GM23338 (cell line): ENCODE measurements around the gene SLC34A3. TPM values are rescaled to one million over a fixed set of nuclear protein-coding genes. Genes with fewer than 3 reads are reported as not detected.

Experiments
- ATAC-seq: fragments of 200-7000 bp; cut with Tn5 transposase; 3 replicates; pipeline ENCODE4 v1.9.1; 2020
- DNase-seq: peaks from one replicate; pipeline ENCODE4 v3.0.0-alpha.2; 2015; ENCODE audit warnings: low spot score
- H2AFZ ChIP-seq: fragments of 200-600 bp; sonication (generic); 2 replicates; pipeline ENCODE4 v1.8.0; 2016; ENCODE audit warnings: antibody characterized with exemption, mild to moderate bottlenecking, moderate library complexity
- H3F3A ChIP-seq: fragments of 200-600 bp; sonication (generic); replicated peaks from 2 replicates; pipeline ENCODE4 v1.8.0; 2017; ENCODE audit warnings: antibody characterized with exemption, mixed run types, low read depth
- H3K27ac ChIP-seq: fragments of 200-600 bp; sonication (generic); 2 replicates; pipeline ENCODE4 v1.6.1; 2016; ENCODE audit warnings: low read depth
- H3K27me3 ChIP-seq: fragments of 200-600 bp; sonication (generic); 2 replicates; pipeline ENCODE4 v1.8.0; 2016; ENCODE audit warnings: mild to moderate bottlenecking, mixed run types, moderate library complexity; ENCODE audit not compliant: insufficient read depth
- H3K36me3 ChIP-seq: fragments of 200-600 bp; sonication (generic); 2 replicates; pipeline ENCODE4 v1.8.0; 2016; ENCODE audit warnings: mild to moderate bottlenecking; ENCODE audit not compliant: insufficient read depth
- H3K4me1 ChIP-seq: fragments of 200-600 bp; sonication (generic); 2 replicates; pipeline ENCODE4 v1.8.0; 2016; ENCODE audit warnings: mild to moderate bottlenecking, moderate library complexity; ENCODE audit not compliant: insufficient read depth
- H3K4me2 ChIP-seq: fragments of 200-600 bp; sonication (generic); 2 replicates; pipeline ENCODE4 v1.7.1; 2017; ENCODE audit warnings: mixed run types
- H3K4me3 ChIP-seq: fragments of 200-600 bp; sonication (generic); 2 replicates; pipeline ENCODE4 v1.6.1; 2016; ENCODE audit warnings: mixed run types
- H3K79me2 ChIP-seq: fragments of 200-600 bp; sonication (generic); replicated peaks from 2 replicates; pipeline ENCODE4 v1.8.0; 2017; ENCODE audit warnings: mild to moderate bottlenecking; ENCODE audit not compliant: insufficient read depth
- H3K9me2 ChIP-seq: fragments of 200-600 bp; sonication (generic); 2 replicates; pipeline ENCODE4 v1.8.0; 2017; ENCODE audit not compliant: insufficient read depth
- H4K20me1 ChIP-seq: fragments of 200-600 bp; sonication (generic); replicated peaks from 2 replicates; pipeline ENCODE4 v1.8.0; 2017; ENCODE audit warnings: mild to moderate bottlenecking; ENCODE audit not compliant: insufficient read depth
- H3K27ac Mint-ChIP-seq: 2 replicates; pipeline ENCODE4 v1.8.0; 2020; ENCODE audit warnings: inconsistent platforms, mild to moderate bottlenecking, moderate library complexity, mixed read lengths
- H3K27me3 Mint-ChIP-seq: 3 replicates; pipeline ENCODE4 v1.8.0; 2022; ENCODE audit warnings: low read depth, mild to moderate bottlenecking, moderate library complexity, mixed read lengths, inconsistent platforms; ENCODE audit not compliant: insufficient read depth, poor library complexity
- H3K36me3 Mint-ChIP-seq: 3 replicates; pipeline ENCODE4 v1.8.0; 2021; ENCODE audit warnings: low read depth, mild to moderate bottlenecking, inconsistent platforms, moderate library complexity, mixed read lengths
- H3K4me1 Mint-ChIP-seq: 3 replicates; pipeline ENCODE4 v1.8.0; 2020; ENCODE audit warnings: mild to moderate bottlenecking, inconsistent platforms, mixed read lengths
- H3K4me3 Mint-ChIP-seq: 3 replicates; pipeline ENCODE4 v1.8.0; 2021; ENCODE audit warnings: moderate library complexity, mild to moderate bottlenecking, inconsistent platforms, mixed read lengths
- H3K9me3 Mint-ChIP-seq: 3 replicates; pipeline ENCODE4 v1.8.0; 2020; ENCODE audit warnings: moderate library complexity, mild to moderate bottlenecking, inconsistent platforms, mixed read lengths
- CREB1 ChIP-seq: fragments of 250-450 bp; sonication (Bioruptor Pico); IDR thresholded peaks from 2 replicates; pipeline ENCODE4 v1.5.0; 2020; ENCODE audit warnings: low read depth, mild to moderate bottlenecking, moderate library complexity
- EZH2phosphoT487 ChIP-seq: fragments of 200-600 bp; sonication (generic); IDR thresholded peaks from one replicate; pipeline ENCODE4 v1.8.1; 2018; ENCODE audit warnings: antibody characterized with exemption; ENCODE audit not compliant: unreplicated experiment
- ZNF114 ChIP-seq: fragments of 250-450 bp; sonication (Bioruptor Pico); IDR thresholded peaks from 2 replicates; pipeline ENCODE4 v1.5.0; 2020; ENCODE audit warnings: mild to moderate bottlenecking, moderate library complexity
- polyA plus RNA-seq: library from polyadenylated mRNA; unstranded; fragments of >200 nt; fragmentation: Nextera tagmentation; extraction: Ambion mirVana; gene quantifications from 2 replicates; pipeline ENCODE4 v1.2.1, GENCODE V29; 2016
- total RNA-seq: library from RNA; depleted of rRNA; stranded (reverse); fragments of >200 nt; shearing (Covaris generic); gene quantifications from 2 replicates; pipeline ENCODE4 v1.2.3, GENCODE V29; 2014
- TF ChIP-seq, protein P1 (sequence below), 2 experiments: fragments of 200-600 bp in 1 of 2; sonication (generic) in 1 of 2; conservative IDR thresholded peaks; 2 replicates each; pipeline versions ENCODE4 v1.5.1 to v1.6.1; 2016 to 2017; ENCODE audit warnings: antibody characterized with exemption in 2 of 2, low read depth in 2 of 2, mild to moderate bottlenecking in 2 of 2, moderate library complexity in 1 of 2
- TF ChIP-seq, protein P2 (sequence below): IDR thresholded peaks from one replicate; pipeline ENCODE4 v1.6.1; 2018; ENCODE audit warnings: antibody characterized with exemption; ENCODE audit not compliant: unreplicated experiment
- TF ChIP-seq, protein P3 (sequence below): IDR thresholded peaks from 2 replicates; pipeline ENCODE4 v1.6.1; 2016; ENCODE audit warnings: antibody characterized with exemption
- TF ChIP-seq, protein P4 (sequence below): fragments of 250-450 bp; sonication (Bioruptor Pico); IDR thresholded peaks from 2 replicates; pipeline ENCODE4 v1.5.0; 2020; ENCODE audit warnings: mild to moderate bottlenecking, moderate library complexity

Gene SLC34A3
- total and polyA plus RNA-seq, 2 experiments from 2014 or later, result not detected

DNA sequence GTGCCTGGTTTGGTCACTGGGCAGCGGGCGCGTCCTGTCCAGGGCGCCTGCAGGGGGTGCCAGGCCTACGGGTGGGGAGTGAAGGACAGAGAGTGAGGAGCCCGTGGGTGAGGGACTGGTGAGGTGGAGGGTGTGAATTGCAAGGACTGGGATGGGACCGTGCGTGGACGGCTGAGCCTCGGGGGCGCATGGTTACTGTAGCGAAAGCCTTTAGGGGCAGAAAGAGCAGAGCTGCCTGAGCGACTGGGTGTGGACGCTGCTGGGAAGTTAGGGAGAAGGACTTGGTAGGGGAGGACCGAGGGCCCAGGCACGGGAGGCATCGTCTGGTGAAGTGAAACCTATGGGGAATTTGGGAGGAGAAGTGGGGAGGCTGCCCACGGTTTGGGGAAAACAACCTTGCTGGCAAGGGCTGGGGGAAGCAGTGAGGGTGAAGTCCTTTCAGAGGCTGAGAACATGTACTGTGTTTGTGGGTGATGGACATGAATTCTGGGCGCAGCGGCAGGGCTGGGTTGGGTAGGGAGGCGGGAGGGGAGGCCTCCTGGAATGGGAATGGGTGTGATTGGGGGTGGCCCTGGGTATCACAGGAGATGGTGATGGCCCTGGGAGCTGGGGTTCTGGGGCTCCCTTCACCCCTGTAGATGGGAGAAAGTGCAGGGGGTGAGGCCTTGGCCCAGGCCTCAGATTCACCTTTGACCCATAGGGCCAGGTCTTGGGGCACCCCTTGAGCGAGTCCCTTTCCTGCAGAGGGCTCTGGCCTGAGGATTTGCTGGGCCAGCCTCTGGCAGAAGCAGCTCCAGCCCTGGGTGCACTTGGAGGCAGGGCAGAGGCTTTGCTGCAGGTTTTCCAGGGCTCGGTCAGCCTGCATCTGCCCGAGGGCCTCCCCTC is 45.1 kb downstream of the SLC34A3 start:
- peaks cover 12% of the 10 kb centered on the region for H3K4me1 ChIP-seq
- H3F3A ChIP-seq, result 0 out of 2 replicates have a peak, but pooled peaks cover 13% of the 10 kb centered on the region
- H3K27me3 ChIP-seq, result 0 out of 2 replicates have a peak, but pooled peaks cover 3% of the 10 kb centered on the region
- H3K4me3 Mint-ChIP-seq, result no peak overlapping the region; the same call in 2 of the 3 replicates
- peaks cover 9% of the 10 kb centered on the region for H3K36me3 Mint-ChIP-seq
- no peaks in the 10 kb centered on the region for H3K79me2 ChIP-seq
- TF ChIP-seq EZH2phosphoT487 (no peak), CREB1 (CRISPR knock-in tag) (no peak), ZNF114 (CRISPR knock-in tag) (no peak)
- TF ChIP-seq, protein P1, sequence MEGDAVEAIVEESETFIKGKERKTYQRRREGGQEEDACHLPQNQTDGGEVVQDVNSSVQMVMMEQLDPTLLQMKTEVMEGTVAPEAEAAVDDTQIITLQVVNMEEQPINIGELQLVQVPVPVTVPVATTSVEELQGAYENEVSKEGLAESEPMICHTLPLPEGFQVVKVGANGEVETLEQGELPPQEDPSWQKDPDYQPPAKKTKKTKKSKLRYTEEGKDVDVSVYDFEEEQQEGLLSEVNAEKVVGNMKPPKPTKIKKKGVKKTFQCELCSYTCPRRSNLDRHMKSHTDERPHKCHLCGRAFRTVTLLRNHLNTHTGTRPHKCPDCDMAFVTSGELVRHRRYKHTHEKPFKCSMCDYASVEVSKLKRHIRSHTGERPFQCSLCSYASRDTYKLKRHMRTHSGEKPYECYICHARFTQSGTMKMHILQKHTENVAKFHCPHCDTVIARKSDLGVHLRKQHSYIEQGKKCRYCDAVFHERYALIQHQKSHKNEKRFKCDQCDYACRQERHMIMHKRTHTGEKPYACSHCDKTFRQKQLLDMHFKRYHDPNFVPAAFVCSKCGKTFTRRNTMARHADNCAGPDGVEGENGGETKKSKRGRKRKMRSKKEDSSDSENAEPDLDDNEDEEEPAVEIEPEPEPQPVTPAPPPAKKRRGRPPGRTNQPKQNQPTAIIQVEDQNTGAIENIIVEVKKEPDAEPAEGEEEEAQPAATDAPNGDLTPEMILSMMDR (conservative IDR thresholded peaks at IDR 0.05; ENCODE audit: low read depth in 2 of 2), result no peak
- TF ChIP-seq, protein P2, sequence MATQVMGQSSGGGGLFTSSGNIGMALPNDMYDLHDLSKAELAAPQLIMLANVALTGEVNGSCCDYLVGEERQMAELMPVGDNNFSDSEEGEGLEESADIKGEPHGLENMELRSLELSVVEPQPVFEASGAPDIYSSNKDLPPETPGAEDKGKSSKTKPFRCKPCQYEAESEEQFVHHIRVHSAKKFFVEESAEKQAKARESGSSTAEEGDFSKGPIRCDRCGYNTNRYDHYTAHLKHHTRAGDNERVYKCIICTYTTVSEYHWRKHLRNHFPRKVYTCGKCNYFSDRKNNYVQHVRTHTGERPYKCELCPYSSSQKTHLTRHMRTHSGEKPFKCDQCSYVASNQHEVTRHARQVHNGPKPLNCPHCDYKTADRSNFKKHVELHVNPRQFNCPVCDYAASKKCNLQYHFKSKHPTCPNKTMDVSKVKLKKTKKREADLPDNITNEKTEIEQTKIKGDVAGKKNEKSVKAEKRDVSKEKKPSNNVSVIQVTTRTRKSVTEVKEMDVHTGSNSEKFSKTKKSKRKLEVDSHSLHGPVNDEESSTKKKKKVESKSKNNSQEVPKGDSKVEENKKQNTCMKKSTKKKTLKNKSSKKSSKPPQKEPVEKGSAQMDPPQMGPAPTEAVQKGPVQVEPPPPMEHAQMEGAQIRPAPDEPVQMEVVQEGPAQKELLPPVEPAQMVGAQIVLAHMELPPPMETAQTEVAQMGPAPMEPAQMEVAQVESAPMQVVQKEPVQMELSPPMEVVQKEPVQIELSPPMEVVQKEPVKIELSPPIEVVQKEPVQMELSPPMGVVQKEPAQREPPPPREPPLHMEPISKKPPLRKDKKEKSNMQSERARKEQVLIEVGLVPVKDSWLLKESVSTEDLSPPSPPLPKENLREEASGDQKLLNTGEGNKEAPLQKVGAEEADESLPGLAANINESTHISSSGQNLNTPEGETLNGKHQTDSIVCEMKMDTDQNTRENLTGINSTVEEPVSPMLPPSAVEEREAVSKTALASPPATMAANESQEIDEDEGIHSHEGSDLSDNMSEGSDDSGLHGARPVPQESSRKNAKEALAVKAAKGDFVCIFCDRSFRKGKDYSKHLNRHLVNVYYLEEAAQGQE, result no peak
- TF ChIP-seq, protein P3, sequence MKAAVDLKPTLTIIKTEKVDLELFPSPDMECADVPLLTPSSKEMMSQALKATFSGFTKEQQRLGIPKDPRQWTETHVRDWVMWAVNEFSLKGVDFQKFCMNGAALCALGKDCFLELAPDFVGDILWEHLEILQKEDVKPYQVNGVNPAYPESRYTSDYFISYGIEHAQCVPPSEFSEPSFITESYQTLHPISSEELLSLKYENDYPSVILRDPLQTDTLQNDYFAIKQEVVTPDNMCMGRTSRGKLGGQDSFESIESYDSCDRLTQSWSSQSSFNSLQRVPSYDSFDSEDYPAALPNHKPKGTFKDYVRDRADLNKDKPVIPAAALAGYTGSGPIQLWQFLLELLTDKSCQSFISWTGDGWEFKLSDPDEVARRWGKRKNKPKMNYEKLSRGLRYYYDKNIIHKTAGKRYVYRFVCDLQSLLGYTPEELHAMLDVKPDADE, result no peak
- TF ChIP-seq, protein P4, sequence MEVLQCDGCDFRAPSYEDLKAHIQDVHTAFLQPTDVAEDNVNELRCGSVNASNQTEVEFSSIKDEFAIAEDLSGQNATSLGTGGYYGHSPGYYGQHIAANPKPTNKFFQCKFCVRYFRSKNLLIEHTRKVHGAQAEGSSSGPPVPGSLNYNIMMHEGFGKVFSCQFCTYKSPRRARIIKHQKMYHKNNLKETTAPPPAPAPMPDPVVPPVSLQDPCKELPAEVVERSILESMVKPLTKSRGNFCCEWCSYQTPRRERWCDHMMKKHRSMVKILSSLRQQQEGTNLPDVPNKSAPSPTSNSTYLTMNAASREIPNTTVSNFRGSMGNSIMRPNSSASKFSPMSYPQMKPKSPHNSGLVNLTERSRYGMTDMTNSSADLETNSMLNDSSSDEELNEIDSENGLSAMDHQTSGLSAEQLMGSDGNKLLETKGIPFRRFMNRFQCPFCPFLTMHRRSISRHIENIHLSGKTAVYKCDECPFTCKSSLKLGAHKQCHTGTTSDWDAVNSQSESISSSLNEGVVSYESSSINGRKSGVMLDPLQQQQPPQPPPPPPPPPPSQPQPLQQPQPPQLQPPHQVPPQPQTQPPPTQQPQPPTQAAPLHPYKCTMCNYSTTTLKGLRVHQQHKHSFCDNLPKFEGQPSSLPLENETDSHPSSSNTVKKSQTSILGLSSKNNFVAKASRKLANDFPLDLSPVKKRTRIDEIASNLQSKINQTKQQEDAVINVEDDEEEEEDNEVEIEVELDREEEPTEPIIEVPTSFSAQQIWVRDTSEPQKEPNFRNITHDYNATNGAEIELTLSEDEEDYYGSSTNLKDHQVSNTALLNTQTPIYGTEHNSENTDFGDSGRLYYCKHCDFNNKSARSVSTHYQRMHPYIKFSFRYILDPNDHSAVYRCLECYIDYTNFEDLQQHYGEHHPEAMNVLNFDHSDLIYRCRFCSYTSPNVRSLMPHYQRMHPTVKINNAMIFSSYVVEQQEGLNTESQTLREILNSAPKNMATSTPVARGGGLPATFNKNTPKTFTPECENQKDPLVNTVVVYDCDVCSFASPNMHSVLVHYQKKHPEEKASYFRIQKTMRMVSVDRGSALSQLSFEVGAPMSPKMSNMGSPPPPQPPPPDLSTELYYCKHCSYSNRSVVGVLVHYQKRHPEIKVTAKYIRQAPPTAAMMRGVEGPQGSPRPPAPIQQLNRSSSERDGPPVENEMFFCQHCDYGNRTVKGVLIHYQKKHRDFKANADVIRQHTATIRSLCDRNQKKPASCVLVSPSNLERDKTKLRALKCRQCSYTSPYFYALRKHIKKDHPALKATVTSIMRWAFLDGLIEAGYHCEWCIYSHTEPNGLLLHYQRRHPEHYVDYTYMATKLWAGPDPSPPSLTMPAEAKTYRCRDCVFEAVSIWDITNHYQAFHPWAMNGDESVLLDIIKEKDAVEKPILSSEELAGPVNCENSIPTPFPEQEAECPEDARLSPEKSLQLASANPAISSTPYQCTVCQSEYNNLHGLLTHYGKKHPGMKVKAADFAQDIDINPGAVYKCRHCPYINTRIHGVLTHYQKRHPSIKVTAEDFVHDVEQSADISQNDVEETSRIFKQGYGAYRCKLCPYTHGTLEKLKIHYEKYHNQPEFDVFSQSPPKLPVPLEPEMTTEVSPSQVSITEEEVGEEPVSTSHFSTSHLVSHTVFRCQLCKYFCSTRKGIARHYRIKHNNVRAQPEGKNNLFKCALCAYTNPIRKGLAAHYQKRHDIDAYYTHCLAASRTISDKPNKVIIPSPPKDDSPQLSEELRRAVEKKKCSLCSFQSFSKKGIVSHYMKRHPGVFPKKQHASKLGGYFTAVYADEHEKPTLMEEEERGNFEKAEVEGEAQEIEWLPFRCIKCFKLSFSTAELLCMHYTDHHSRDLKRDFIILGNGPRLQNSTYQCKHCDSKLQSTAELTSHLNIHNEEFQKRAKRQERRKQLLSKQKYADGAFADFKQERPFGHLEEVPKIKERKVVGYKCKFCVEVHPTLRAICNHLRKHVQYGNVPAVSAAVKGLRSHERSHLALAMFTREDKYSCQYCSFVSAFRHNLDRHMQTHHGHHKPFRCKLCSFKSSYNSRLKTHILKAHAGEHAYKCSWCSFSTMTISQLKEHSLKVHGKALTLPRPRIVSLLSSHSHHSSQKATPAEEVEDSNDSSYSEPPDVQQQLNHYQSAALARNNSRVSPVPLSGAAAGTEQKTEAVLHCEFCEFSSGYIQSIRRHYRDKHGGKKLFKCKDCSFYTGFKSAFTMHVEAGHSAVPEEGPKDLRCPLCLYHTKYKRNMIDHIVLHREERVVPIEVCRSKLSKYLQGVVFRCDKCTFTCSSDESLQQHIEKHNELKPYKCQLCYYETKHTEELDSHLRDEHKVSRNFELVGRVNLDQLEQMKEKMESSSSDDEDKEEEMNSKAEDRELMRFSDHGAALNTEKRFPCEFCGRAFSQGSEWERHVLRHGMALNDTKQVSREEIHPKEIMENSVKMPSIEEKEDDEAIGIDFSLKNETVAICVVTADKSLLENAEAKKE (CRISPR knock-in tag), result no peak
- H3K9me3 Mint-ChIP-seq, result no peaks in the 10 kb centered on the region; the same call in 2 of the 3 replicates
- H3K4me2 ChIP-seq, result peak overlapping the region; percentile 88
- H2AFZ ChIP-seq, result no peak overlapping the region
- no peak overlapping the region for H3K4me3 ChIP-seq
- H3K4me1 Mint-ChIP-seq, result peaks cover 36% of the 10 kb centered on the region
- H3K27ac ChIP-seq, result peak overlapping the region; percentile 74; the same call in 1 of the 2 replicates
- H3K36me3 ChIP-seq, result no peaks in the 10 kb centered on the region
- H4K20me1 ChIP-seq, result no peaks in the 10 kb centered on the region
- H3K9me2 ChIP-seq, result no peaks in the 10 kb centered on the region
- no peak for DNase-seq
- ATAC-seq, result no peak
- peaks cover 30% of the 10 kb centered on the region for H3K27me3 Mint-ChIP-seq
- H3K27ac Mint-ChIP-seq, result peak overlapping the region; percentile 86
